Vagina (tissue), 2 donors: ENCODE measurements around the gene DOCK1. TPM values are rescaled to one million over a fixed set of nuclear protein-coding genes. Genes with fewer than 3 reads are reported as not detected.

Experiments used
- DNase-seq, 2 donors: peaks; one replicate each; pipeline ENCODE4 v3.0.0-alpha.2; 2017; ENCODE audit errors: extremely low spot score in 2 of 2
- H3K27ac ChIP-seq: fragments of 200-600 bp; sonication (generic); one replicate; pipeline ENCODE4 v1.5.1; 2019
- H3K27me3 ChIP-seq: fragments of 200-600 bp; sonication (generic); one replicate; pipeline ENCODE4 v1.5.1; 2019
- H3K36me3 ChIP-seq, 2 donors: fragments of 200-600 bp; sonication (generic); one replicate each; pipeline ENCODE4 v1.5.1; 2017 to 2019
- H3K4me1 ChIP-seq: fragments of 200-600 bp; sonication (generic); one replicate; pipeline ENCODE4 v1.5.1; 2019
- H3K4me3 ChIP-seq, 2 donors: fragments of 200-600 bp; sonication (generic); 1 replicate in 1 of 2; 2 replicates in 1 of 2; pipeline ENCODE4 v1.5.1; 2016 to 2019
- H3K9me3 ChIP-seq: fragments of 200-600 bp; sonication (generic); one replicate; pipeline ENCODE4 v1.5.1; 2019
- CTCF ChIP-seq, 3 experiments: fragments of 450-650 bp in 2 of 3; fragments of 200-600 bp in 1 of 3; sonication (generic) in 1 of 3; IDR thresholded peaks; one replicate each; pipeline ENCODE4 v1.5.1; 2017 to 2019; ENCODE audit warnings: antibody characterized with exemption in 3 of 3, mild to moderate bottlenecking in 2 of 3, moderate library complexity in 2 of 3
- POLR2A ChIP-seq, 2 donors: fragments of 450-650 bp; IDR thresholded peaks; one replicate each; pipeline ENCODE4 v1.6.1; 2017; ENCODE audit warnings: antibody characterized with exemption in 2 of 2, mild to moderate bottlenecking in 2 of 2, moderate library complexity in 2 of 2
- POLR2AphosphoS5 ChIP-seq, 2 donors: sonication (generic); formaldehyde crosslinking; IDR thresholded peaks; one replicate each; pipeline ENCODE4 v1.9.0; 2017; ENCODE audit warnings: antibody characterized with exemption in 2 of 2, mild to moderate bottlenecking in 2 of 2, low read depth in 1 of 2; ENCODE audit not compliant: insufficient read depth in 1 of 2
- intact Hi-C: fragments of 100-400 bp; cut with DNase I; formaldehyde crosslinking; loops from one replicate; pipeline ENCODE4 v1.15.1; 2023
- total RNA-seq: library from RNA; depleted of rRNA; stranded (reverse); fragments of >200 nt; gene quantifications from one replicate; pipeline ENCODE4 v1.2.3, GENCODE V29; 2016

Gene DOCK1
- total RNA-seq, 1 donor from 2014 or later = 64.6 TPM

GRCh38 chr10:127441350-127442219, 536.4 kb downstream of the DOCK1 start:
- no peak overlapping the region for H3K27ac ChIP-seq
- H3K4me1 ChIP-seq = no peaks in the 10 kb centered on the region
- TF ChIP-seq POLR2A (IDR thresholded peaks at IDR 0.05) = no peak
- TF ChIP-seq POLR2AphosphoS5 (IDR thresholded peaks at IDR 0.05; ENCODE audit: insufficient read depth in 1 of 2, low read depth in 1 of 2) = no peak
- no peak for TF ChIP-seq CTCF (IDR thresholded peaks at IDR 0.05)
- H3K4me3 ChIP-seq = no peak overlapping the region
- DNase-seq = no peak
- H3K27me3 ChIP-seq = no peaks in the 10 kb centered on the region
- H3K9me3 ChIP-seq = no peaks in the 10 kb centered on the region
- peaks cover 0 to 44% of the 10 kb centered on the region in 2 donors for H3K36me3 ChIP-seq
- intact Hi-C loops = no loop called here

- H3K36me3 ChIP-seq = peaks cover 0 to 44% of the 10 kb centered on the region in 2 donors
- no peak overlapping the region for H3K27ac ChIP-seq
Observed at GRCh38 chr10:127442220-127442525, 536.9 kb downstream of the DOCK1 start.

GRCh38 chr10:127444155-127444554, 538.9 kb downstream of the DOCK1 start:
- no peak for DNase-seq
- intact Hi-C loops = no loop called here
- Histone ChIP-seq H3K36me3 (peaks cover 0 to 50% of the 10 kb centered on the region in 2 donors), H3K4me1 (no peaks in the 10 kb centered on the region), H3K9me3 (no peaks in the 10 kb centered on the region), H3K4me3 (no peak overlapping the region), H3K27me3 (no peaks in the 10 kb centered on the region), H3K27ac (no peak overlapping the region)
- no peak for TF ChIP-seq POLR2A (IDR thresholded peaks at IDR 0.05)

More at GRCh38 chr10:127442220-127442525, 536.9 kb downstream of the DOCK1 start:
- intact Hi-C loops = no loop called here
- TF ChIP-seq POLR2AphosphoS5 (IDR thresholded peaks at IDR 0.05; ENCODE audit: insufficient read depth in 1 of 2, low read depth in 1 of 2) (no peak), CTCF (IDR thresholded peaks at IDR 0.05) (no peak), POLR2A (IDR thresholded peaks at IDR 0.05) (no peak)
- Histone ChIP-seq H3K9me3 (no peaks in the 10 kb centered on the region), H3K27me3 (no peaks in the 10 kb centered on the region), H3K4me3 (no peak overlapping the region), H3K4me1 (no peaks in the 10 kb centered on the region)
- DNase-seq = no peak

- H3K4me3 ChIP-seq = no peak overlapping the region
- no peak overlapping the region for H3K27ac ChIP-seq
- TF ChIP-seq CTCF (IDR thresholded peaks at IDR 0.05) (no peak), POLR2AphosphoS5 (IDR thresholded peaks at IDR 0.05; ENCODE audit: insufficient read depth in 1 of 2, low read depth in 1 of 2) (no peak), POLR2A (IDR thresholded peaks at IDR 0.05) (no peak)
- no peak for DNase-seq
- peaks cover 0 to 28% of the 10 kb centered on the region in 2 donors for H3K36me3 ChIP-seq
- intact Hi-C loops = no loop called here
- H3K9me3 ChIP-seq = no peaks in the 10 kb centered on the region
- H3K27me3 ChIP-seq = no peaks in the 10 kb centered on the region
- no peaks in the 10 kb centered on the region for H3K4me1 ChIP-seq
Observed at GRCh38 chr10:127447197-127447596, 542.0 kb downstream of the DOCK1 start.

- peaks cover 0 to 22% of the 10 kb centered on the region in 2 donors for H3K36me3 ChIP-seq
- DNase-seq = no peak
Observed at GRCh38 chr10:127449490-127449889, 544.3 kb downstream of the DOCK1 start.

More at GRCh38 chr10:127449490-127449889, 544.3 kb downstream of the DOCK1 start:
- H3K4me3 ChIP-seq = no peak overlapping the region
- H3K27ac ChIP-seq = no peak overlapping the region
- no peaks in the 10 kb centered on the region for H3K4me1 ChIP-seq
- no peaks in the 10 kb centered on the region for H3K9me3 ChIP-seq
- TF ChIP-seq POLR2A (IDR thresholded peaks at IDR 0.05) (no peak), CTCF (IDR thresholded peaks at IDR 0.05) (no peak), POLR2AphosphoS5 (IDR thresholded peaks at IDR 0.05; ENCODE audit: insufficient read depth in 1 of 2, low read depth in 1 of 2) (no peak)
- intact Hi-C loops = no loop called here
- no peaks in the 10 kb centered on the region for H3K27me3 ChIP-seq
